ENCODE data around the gene CHDH.

DNA sequence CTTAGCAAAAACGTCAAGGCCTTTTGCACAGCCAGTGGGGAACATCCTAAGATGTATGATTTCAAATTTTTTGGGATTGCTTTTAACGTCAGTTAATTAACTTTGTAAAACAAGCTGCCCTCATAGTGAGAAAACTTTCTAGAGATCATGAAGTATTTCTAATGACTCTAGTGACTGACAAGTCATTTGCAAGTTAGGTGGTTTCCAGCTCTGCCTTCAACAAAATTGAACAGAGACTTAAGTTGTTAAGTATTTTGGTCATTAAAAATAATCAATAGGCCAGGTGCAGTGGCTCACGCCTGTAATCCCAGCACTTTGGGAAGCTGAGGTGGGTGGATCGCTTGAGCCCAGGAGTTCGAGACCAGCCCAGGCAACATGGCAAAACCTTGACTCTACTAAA, 71.2 kb downstream of the CHDH start:
- no peak for TF ChIP-seq CTCF (IDR thresholded peaks at IDR 0.05)
- TF ChIP-seq POLR2A (IDR thresholded peaks at IDR 0.05): no peak
- TF ChIP-seq POLR2AphosphoS5 (IDR thresholded peaks at IDR 0.05; ENCODE audit: insufficient read depth in 1 of 2, low read depth in 1 of 2): no peak
